HG03039 (cell line): ENCODE measurements around the gene MSH4.
"Not testable (repeated sequence)": the region's sequence is repeated elsewhere in the genome, so short reads cannot be mapped to it uniquely, and the experiment has no call there.

Experiments
- ATAC-seq: cut with Tn5 transposase; IDR thresholded peaks from one replicate; pipeline ENCODE4 v1.9.1; 2021; ENCODE audit warnings: mild to moderate bottlenecking, moderate library complexity; ENCODE audit not compliant: unreplicated experiment

Gene MSH4

GRCh38 chr1:75796376-75797272 lies at the start of gene MSH4:
MSH4 (plus strand) TSS chr1:75796882; CDS start chr1:75796986, 104 bp downstream.
- no peak for ATAC-seq

DNA sequence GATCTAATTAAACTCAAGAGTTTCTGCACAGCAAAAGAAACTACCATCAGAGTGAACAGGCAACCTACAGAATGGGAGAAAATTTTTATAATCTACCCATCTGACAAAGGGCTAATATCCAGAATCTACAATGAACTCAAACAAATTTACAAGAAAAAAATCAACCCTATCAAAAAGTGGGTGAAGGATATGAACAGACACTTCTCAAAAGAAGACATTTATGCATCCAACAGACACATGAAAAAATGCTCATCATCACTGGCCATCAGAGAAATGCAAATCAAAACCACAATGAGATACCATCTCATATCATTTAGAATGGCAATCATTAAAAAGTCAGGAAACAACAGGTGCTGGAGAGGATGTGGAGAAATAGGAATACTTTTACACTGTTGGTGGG lies 39.5 kb upstream of the MSH4 start:
- ATAC-seq: not testable (repeated sequence)

GRCh38 chr1:75758543-75758942 lies 38.1 kb upstream of the MSH4 start:
- not testable (repeated sequence) for ATAC-seq

GRCh38 chr1:75764057-75764655 lies 32.5 kb upstream of the MSH4 start:
- ATAC-seq: no peak

DNA sequence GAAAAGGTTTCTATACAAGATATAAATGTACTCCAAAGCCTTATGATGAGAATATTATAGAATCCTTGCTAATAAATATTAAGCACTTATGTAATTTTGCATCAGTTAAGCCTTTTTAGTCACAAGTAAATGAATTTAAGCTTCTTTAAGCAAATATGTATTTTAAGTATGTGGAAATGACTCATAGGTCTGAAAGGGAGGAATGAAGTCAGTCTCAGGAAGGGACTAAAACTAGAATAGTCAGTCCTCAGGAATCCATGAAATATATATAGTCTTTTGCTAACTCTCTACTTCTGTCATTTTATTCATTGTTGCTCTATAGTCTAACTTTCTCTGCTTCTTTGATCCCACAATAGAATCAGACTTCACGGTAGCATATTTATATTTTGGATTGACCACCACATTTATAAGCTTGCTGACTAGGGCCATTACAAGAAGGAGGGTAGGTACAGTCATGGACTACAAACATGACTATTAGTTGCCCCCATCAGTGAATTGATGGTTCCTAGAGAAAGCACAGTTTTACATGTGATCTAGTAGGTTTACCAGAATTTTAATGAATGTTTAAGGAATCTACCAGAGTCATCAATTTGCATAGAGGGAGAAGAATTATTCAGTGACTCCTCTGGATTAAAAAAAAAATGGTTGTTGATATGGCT lies 30.9 kb upstream of the MSH4 start:
- ATAC-seq: no peak

DNA sequence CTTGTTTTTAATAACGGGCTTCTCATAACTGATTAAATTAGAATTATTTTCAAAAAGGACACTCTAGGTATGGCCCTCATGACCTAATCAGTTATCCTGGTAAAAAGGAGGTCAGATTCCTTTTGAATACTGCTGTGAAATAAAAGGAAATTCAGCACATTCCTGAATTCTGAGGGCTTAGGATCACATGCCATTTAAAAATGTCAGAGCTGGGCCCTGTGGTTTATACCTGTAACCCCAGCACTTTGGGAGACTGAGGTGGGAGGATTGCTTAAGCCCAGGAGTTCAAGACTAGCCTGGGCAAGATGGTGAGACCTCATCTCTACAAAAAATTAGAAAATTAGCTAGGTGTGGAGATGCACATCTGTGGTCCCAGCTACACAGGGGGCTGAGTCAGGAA lies 28.7 kb upstream of the MSH4 start:
- ATAC-seq: no peak

- ATAC-seq: no peak
Observed at GRCh38 chr1:75770761-75771160, 25.9 kb upstream of the MSH4 start.

DNA sequence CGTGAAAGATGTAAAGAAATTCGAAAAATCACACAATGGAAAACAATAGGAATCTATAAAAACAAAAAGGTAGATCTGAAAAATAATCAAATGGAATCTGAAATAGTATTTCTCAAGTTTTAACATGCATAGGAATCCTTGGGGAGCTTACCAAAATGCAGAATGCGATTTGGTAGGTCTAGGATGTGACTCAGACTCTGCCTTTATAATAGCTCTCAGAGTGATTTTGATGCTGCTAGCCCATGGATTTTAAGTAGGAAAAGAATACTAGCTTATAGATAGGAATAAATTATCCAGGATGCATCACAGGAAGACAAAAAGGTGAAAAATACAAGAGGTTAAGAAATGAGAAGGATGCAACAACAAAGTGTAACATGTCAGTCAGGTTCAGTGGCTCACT lies 24.7 kb upstream of the MSH4 start:
- no peak for ATAC-seq

DNA sequence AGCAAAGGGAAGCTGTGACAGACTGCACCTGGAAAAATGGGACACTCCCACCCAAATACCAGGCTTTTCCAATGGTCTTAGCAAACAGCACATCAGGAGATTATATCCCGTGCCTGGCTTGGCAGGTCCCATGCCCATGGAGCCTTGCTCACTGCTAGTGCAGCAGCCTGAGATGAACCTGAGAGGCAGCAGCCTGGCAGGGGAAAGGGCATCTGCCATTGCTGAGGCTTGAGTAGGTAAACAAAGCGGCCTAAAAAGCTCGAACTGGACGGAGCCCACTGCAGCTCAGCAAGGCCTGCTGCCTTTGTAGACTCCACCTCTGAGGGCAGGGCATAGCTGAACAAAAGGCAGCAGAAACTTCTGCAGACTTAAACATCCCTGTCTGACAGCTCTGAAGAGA lies 18.9 kb upstream of the MSH4 start:
- ATAC-seq: not testable (repeated sequence)

- ATAC-seq: not testable (repeated sequence)
Observed at GRCh38 chr1:75778694-75779093, 18.0 kb upstream of the MSH4 start.

- ATAC-seq: not testable (repeated sequence)
Observed at GRCh38 chr1:75780183-75780582, 16.5 kb upstream of the MSH4 start.

DNA sequence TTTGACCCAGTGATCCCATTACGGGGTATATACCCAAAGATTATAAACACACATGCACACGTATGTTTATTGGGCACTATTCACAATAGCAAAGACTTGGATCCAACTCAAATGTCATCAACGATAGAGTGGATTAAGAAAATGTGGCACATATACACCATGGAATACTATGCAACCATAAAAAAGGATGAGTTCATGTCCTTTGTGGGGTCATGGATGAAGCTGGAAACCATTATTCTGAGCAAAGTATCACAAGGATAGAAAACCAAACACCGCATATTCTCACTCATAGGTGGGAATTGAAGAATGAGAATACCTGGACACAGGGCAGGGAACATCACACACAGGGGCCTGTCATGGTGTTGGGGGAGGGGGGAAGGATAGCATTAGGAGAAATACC lies 12.8 kb upstream of the MSH4 start:
- ATAC-seq: not testable (repeated sequence)

DNA sequence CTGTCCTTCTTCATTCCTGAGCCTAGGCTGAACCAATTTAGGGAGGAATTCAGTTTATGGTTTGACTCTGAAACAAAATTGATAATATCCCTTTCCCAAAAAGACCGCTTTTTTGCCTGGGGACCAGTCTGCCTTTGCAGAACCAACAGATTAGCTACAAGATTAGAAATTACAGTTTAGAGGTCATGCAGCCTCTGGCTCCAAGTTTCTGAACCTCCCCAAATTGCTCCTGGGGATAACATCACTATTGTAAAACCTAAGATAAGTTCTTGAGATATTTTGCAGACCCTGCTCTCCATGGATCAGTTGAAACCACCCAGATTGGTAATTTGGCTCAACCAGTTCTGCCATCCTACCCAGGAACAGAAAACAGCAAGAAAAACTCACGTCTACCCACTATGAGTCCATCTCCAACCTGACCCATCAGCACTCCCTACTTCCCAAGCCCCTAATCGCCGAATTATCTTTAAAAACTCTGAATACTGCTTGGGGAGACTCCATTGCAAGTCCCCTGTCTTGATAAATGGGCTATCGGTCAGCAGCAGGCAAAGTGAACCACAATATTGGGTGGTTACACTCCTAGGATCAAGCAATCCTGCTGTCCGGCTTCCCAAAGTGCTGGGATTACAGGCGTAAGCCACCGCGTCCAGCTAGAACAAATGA lies 11.2 kb upstream of the MSH4 start:
- peak; percentile 0 for ATAC-seq

DNA sequence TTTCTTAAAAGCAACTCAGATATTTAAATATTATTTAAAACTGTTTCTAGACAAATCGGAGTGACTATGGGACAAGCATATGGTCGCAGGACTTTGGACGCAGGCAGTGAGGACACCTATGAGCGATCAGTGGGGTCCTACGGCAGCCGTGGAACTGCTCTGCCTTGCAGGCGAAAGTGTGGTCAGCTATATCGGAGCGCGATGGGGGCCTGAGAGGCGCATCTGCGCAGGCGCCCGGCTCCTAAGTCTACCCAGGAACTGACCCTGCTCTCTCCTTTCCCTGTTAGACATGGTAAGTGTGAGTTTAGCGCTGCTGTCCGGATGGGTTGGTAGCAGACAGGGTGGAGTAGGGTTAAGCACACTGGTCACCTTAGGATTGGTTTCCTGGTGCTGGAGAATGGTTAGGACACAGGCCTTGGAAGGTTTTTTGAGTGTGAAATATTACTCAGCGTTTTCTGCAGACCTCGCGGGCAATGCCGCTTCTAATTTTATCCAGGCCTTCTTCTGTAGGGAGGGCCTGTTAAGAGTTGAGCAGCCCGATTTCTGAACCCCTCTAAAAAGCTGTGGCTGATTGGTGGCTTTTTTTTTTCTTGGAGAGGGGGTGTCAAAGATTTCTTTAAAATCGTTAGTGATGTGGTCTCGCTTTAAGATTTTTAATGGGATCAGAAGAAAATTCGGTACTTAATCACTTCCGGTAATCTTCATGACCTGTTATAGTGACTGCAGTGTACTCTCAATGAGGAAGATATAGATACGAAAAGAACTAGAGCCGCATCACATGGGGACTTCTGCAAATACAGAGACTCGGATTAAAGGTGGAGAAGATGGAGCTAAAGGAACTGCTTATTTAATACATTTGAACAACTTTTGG lies 10.5 kb upstream of the MSH4 start, which contains the start of gene RABGGTB:
Gene RABGGTB, plus strand, starts transcription at position 274 of the 871 bp plus-strand sequence. Its CDS starts 16 bp downstream, at position 290.
- ATAC-seq: peak; percentile 73

DNA sequence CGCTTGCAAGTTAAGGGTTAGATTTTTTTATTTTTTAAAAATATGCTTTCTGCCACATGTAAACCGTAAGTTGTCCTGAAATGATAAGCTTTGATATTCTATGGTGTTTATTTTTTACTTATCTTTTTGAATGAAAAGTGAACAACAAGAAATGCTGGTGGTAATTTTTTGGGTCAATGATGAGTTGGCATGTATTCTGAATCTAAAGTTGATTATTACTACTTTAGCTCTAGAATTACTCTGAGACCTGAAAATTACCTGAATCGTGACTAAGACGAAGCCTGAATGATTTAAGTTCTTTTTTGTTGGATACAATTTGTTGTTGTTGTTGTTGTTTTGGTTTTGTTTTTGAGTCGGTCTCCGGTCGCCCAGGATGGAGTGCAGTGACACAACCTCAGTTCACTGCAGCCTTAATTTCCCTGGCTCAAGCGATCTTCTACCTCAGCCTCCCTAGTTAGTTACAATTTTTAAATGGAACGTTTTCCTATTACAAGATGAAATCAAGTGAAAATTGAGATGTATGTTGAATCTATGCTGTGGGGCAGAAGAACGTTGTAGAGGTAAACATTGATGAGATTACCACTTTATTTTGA lies 9.7 kb upstream of the MSH4 start:
- ATAC-seq: no peak

DNA sequence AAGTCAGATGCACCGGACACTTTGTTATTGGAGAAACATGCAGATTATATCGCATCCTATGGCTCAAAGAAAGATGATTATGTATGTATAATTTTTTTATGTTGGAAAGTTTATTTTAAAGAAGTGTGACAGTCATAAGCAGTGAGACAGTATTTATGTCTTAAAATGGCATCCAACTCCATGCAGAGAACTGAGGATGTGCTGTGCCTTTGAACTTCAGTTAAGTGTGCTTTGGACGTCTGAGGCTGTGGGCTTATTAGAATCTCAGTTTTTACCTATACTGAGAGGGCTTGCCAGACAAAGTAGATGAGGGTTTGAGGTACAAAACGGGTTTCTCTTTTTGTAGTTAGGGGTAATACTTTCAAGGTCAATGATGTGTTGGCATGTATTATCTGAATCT lies 9.2 kb upstream of the MSH4 start:
- no peak for ATAC-seq

DNA sequence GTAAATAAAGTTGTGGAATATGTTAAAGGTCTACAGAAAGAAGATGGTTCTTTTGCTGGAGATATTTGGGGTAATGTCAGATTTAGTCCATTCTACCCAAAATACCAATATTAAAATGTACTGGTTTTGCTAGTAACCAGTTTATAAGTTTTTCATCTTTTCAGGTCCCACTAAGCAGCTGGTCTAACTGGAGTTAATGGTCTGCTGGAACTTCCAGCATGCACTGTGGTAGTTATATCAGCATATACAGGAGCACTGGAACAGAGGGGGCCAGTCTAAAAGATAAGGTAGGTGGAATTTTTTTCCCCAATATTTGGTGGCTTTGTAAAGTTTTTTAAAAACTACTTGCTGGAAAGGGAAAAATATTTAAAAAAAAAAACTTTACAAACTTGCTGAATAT lies 6.7 kb upstream of the MSH4 start:
- ATAC-seq: no peak

- no peak for ATAC-seq
Observed at GRCh38 chr1:75791022-75791421, 5.7 kb upstream of the MSH4 start.

GRCh38 chr1:75792091-75792490 lies 4.6 kb upstream of the MSH4 start:
- no peak for ATAC-seq

DNA sequence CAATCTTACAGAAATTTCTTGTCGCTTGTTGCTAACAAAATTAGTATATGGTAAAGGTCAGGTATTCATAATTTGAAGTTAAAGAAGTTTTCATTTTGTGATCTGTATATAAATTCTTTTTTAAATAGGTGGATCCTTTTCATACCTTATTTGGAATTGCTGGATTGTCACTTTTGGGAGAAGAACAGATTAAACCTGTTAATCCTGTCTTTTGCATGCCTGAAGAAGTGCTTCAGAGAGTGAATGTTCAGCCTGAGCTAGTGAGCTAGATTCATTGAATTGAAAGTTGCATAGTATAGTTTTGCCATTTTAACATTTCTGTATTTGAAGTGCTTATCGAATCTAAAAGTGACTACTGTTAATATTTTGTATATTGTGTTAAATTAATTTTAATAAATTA lies 2.3 kb upstream of the MSH4 start:
- ATAC-seq: no peak
